ENCODE measurements around the gene RSU1.

The RSU1 gene

DNA sequence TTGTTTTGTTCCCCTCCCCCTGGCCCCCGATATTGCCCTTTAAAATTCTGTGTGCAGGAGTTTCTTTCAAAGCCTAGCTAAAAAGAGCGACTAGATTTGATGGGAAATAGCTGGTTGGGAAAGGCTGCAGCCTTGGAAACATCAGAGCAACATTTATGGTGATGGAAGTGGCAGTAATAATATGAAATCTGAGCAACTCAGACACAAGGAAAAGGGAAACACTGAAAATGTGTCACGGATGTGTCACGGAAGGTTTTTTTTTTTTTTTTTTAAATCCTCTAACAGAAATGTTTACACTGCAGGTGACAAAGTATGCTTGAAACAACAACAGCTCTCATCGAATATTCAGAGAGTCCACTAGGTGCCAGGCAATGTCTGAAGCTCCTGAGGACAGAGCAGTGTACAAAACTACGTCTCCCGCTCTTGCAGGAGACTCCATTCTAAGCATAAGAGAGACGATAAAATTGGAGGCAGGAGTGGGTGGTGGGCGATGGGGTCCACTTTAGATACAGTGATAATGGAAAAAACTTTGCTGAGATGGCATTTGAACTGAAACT is 143.0 kb downstream of the RSU1 start:
- no peak for DNase-seq (ENCODE audit: low read depth)

GRCh38 chr10:16673443-16673842 is 143.8 kb downstream of the RSU1 start:
- DNase-seq (ENCODE audit: low read depth) = no peak

DNA sequence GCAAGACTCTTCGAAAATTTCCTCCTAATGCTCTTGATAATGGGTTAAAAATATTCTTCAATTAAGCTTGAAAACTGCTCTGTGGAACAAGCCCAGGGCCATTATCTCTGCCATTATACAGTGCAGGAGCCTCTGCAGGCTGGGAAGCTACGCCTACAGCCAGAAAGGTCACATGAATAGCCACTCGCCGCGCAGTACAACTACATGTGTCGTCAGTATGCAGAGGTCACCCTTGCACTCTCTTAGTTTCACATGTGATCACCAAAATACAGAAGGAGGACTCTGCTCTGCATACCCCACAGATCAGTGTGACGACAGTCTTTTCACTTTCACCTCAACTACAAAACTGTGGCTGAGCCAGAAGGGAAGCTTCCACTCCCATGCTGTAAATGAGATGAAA is 153.8 kb downstream of the RSU1 start:
- no peak for DNase-seq (ENCODE audit: low read depth)

DNA sequence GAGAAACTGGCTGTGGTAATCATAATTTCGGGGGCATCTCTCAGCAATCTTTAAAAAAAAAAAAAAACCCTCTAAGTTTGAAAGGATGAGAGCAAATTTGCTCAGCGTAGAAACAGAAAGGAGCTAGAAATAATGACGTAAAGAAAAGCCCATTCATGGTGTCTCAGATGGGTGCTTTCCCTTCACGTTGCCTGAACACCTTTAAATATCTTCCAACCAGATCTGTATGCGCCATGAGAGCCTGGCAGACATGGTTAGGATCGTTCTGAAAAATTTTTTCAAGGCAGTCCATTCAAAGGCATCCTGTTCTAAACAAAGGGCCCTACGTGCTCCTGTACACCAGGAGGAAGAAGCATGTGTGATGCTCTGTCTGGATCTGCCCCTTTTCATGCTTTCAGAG is 154.3 kb downstream of the RSU1 start:
- no peak for DNase-seq (ENCODE audit: low read depth)

DNA sequence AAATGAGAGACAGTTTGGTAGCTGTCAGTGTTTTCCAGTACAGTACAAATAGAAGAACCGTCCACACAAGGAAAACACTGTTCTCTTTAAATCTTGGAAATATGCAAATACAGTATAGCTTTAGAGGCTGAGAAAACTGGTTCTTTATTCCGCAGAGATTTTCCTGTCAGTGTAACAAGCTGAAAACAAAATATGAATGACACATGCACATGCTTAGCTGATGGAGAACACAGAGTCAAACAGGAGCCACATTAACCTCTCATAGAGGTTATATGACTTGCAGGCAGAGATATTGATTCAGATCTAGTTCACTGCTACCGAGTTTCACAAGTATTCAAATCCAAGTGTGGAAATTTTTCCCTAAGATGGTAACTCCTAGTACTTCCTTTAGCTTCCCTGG is 160.3 kb downstream of the RSU1 start:
- DNase-seq (ENCODE audit: low read depth) = no peak

DNA sequence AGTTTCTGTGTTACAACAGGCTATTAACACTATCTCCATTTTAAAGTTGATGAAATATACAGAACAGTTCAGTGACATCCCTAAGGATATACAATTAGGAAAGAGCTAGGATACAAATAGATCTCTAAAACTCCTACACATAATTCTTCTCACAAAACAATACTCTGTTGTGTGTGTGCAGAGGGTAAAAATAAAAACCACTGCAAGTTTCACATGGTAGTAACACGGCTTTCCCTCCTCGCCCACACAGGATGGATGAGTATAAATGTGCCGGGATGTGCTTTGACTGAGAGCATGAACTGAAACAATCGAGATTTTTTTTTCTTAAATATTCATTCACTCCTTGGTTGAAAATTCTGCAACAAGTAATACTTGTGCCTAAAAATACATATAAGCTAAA is 164.0 kb downstream of the RSU1 start:
- DNase-seq (ENCODE audit: low read depth) = no peak

- DNase-seq (ENCODE audit: low read depth) = peak; percentile 18
Measured at GRCh38 chr10:16652154-16652553, 165.1 kb downstream of the RSU1 start.

DNA sequence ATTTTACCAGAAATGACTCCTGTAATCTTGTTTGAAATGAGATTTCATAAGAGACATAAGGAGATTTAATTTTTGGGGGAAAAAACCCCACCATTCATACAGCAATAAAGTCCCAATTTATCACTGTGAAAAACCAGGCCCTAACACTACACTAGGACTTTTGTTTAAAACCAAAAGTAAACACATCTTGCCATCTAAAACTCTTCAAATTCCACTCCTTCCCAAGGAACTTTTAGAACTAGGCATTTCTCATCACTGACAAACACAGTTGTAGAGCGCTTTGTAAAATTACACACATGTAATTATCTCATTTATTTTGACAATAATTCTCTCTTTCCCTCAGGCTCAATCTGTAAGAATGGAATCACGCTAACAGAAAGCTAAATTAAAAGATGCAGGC is 167.5 kb downstream of the RSU1 start:
- no peak for DNase-seq (ENCODE audit: low read depth)

- DNase-seq (ENCODE audit: low read depth) = no peak
Measured at GRCh38 chr10:16648366-16648765, 168.9 kb downstream of the RSU1 start.

- DNase-seq (ENCODE audit: low read depth) = no peak
Measured at GRCh38 chr10:16646181-16647059, 170.8 kb downstream of the RSU1 start.

DNA sequence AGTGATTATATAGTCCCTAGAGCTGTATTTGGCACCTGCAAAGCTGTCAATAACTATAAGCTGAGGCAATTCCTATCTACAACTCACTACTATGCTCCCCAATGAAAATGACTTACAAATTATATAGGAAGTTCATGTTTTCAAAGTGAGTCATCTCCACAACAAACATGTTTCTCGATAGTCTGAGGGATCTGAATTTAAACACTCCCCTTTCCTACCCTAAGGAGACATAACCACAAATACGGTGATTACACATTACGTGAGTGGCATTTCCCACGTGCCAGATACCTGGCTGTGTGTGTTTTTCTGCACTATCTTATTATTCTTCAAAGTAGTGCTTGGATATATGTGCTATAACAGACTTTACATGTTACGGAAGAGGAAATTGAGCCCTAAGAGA is 173.1 kb downstream of the RSU1 start:
- peak; percentile 49 for DNase-seq (ENCODE audit: low read depth)

GRCh38 chr10:16643502-16643901 is 173.7 kb downstream of the RSU1 start:
- no peak for DNase-seq (ENCODE audit: low read depth)

DNA sequence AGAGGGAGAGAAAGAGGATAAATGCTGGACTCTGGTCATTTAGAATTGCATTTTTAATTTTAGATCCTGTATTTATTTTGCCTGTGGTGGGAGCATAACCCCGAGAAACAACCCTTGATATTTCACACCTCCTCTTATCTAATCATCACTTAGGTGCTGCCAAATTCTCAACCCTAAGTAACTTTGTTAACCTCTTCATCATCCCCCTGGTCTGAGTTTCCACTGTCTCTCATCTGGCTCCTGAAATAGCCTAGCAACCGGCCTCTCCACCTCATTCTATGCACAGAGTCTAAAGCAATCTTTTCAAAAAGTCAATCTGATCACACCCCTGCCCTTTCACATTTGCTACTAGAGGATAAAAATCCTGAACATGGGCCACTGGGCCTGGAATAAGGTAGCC is 177.1 kb downstream of the RSU1 start:
- no peak for DNase-seq (ENCODE audit: low read depth)

DNA sequence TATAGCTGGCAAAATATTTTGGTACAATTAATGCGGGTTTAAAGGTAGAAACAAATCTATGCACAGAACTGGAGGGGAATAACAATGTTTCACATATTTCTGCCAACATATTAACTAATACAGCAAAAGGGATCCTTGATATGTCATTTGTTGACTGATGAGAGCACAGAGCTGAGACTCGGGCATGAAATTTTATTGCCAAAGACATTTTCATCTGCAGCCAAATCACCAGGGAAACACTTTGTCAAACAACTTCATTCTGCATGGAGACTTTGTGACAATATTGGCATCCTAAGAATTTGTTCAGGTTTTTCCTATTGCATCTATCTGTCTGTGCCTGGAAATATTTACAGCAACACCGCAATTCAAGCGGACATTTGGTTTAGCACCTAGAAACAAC is 177.8 kb downstream of the RSU1 start:
- DNase-seq (ENCODE audit: low read depth) = no peak

DNA sequence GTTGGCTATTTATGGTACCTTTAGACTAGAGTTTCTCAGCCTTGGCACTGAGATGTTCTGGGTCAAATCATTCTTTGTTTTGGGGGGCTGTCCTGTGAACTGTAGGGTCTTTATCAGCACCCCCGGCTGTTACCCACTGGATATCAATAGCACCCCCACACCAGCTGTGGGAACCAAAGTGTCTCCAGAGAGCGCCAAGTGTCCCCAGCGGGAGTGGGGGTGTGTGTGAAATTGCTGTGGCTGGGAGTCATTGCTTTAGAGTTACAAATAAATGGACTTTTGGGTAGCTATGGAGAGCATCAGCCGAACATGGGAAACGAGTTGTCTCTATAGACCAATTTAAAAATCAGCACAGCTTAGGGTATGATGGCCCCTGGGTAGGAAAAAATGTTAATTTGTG is 184.2 kb downstream of the RSU1 start:
- no peak for DNase-seq (ENCODE audit: low read depth)

DNA sequence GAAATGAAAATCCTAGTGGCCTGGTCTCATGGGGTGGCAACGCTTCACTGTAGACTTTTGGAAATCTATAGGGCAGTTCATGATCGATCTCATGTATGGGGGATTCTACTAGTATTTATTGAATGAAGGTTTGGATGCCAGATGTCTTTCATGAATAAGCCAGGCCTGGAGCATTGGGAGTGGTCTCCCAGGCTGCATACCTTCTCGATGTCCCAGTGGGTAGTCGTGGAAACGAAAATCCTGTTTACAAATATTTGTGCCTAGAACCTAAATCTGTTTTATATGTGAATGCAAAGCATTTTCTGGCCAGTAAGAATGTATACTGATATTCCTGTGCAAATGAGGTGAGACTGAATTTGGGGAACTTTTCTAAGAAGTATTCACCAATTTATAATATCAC is 190.5 kb downstream of the RSU1 start:
- no peak for DNase-seq (ENCODE audit: low read depth)

DNA sequence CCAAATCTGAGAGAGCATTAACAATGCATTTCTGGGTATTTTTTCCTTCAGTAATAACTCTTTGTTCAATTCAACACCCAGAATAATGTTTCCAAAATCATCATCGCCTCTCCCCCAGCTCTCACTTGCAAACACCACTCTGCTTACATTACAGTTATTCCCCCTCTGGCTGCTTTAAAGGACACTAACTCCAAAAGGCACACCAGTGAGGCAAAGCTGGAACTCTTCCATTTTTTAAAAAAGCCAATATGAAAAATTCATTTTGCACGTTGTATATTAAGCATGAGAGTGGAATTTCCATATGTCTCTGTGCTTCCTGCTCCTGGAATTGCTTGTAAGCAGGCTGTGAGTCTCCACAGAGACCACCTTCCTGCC is 204.3 kb downstream of the RSU1 start:
- no peak for DNase-seq (ENCODE audit: low read depth)

GRCh38 chr10:16612115-16612980 is 204.9 kb downstream of the RSU1 start:
- DNase-seq (ENCODE audit: low read depth) = no peak

GRCh38 chr10:16611037-16611436 is 206.2 kb downstream of the RSU1 start:
- no peak for DNase-seq (ENCODE audit: low read depth)

GRCh38 chr10:16609211-16609610 is 208.0 kb downstream of the RSU1 start:
- DNase-seq (ENCODE audit: low read depth) = no peak

DNA sequence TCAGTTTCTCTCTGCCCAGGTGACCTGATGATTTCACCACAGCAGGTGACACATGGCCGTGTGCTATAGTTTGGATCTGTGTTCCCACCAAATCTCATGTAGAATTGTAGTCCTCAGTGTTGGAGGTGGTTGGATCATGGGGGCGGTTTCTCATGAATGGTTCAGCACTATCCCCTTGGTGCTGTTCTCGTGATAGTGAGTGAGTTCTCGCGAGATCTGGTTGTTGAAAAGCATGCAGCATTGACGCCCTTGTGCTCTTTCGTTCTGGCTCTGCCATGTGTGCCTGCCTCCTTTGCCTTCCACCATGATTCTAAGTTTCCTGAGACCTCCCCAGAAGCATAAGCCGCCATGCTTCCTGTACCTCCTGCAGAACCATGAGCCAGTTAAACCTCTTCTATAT is 210.3 kb downstream of the RSU1 start:
- no peak for DNase-seq (ENCODE audit: low read depth)

DNA sequence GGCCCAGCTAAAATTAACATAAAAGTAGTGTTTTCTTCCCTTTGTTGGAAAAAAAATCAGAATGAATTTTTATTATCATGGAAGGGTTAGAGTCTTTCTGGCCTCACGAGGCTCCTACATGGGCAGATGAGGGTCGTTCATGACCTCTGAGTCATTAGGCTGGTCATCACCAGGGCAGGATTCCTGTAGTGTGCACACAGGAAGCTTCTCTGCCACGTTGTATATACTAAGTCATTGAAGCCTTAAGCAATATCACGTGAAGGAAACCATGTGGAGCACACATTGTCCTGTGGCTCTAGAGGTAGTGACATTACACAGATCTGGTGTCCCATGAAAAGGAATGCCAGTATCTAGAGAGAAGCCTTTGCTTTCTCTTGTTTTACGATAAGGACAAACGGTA is 210.8 kb downstream of the RSU1 start:
- no peak for DNase-seq (ENCODE audit: low read depth)

GRCh38 chr10:16603308-16603707 is 213.9 kb downstream of the RSU1 start:
- no peak for DNase-seq (ENCODE audit: low read depth)
